ENCODE results near the gene CFL1. TPM values are rescaled to one million over a fixed set of nuclear protein-coding genes. Genes with fewer than 3 reads are reported as not detected.
"Not testable (repeated sequence)": the region's sequence is repeated elsewhere in the genome, so short reads cannot be mapped to it uniquely, and the experiment has no call there.

Gene CFL1
- total RNA-seq, 2 donors from 2014 or later = 565 to 797 TPM

- no peaks in the 10 kb centered on the region for H3K9me3 ChIP-seq
Measured at GRCh38 chr11:65833297-65834030, 24.5 kb downstream of the CFL1 start, which contains the start of gene SNX32. TSS of gene SNX32 (plus strand) at chr11:65833963. CDS start at chr11:65834066, 103 bp downstream.

GRCh38 chr11:65832231-65832630 is 25.7 kb downstream of the CFL1 start:
- H3K27ac ChIP-seq; H3K9me3 ChIP-seq; H3K27me3 ChIP-seq (replicated peaks; ENCODE audit: insufficient read depth); DNase-seq (ENCODE audit: low spot score); ATAC-seq (ENCODE audit: insufficient number of reproducible peaks, low FRiP score, low read depth); H3K4me3 ChIP-seq; H3K36me3 ChIP-seq: not testable (repeated sequence)
- H3K4me1 ChIP-seq (ENCODE audit: control insufficient read depth in 1 of 2, low read depth in 2 of 2) = peaks cover 3 to 18% of the 10 kb centered on the region in 2 donors

More at GRCh38 chr11:65833297-65834030, 24.5 kb downstream of the CFL1 start, which contains the start of gene SNX32:
- Histone ChIP-seq H3K4me3 (peak within 1 kb of the TSS; percentile 81), H3K4me1 (ENCODE audit: control insufficient read depth in 1 of 2, low read depth in 2 of 2) (peaks cover 3 to 18% of the 10 kb centered on the region in 2 donors), H3K36me3 (no peaks in the 10 kb centered on the region), H3K27ac (no peak within 1 kb of the TSS), H3K27me3 (replicated peaks; ENCODE audit: insufficient read depth) (no peaks in the 10 kb centered on the region)
- no peak for TF ChIP-seq CTCF (IDR thresholded peaks at IDR 0.05)
- ATAC-seq (ENCODE audit: insufficient number of reproducible peaks, low FRiP score, low read depth) (peak; percentile 67), DNase-seq (ENCODE audit: low spot score) (peak; percentile 83)

- no peaks in the 10 kb centered on the region for H3K27me3 ChIP-seq (replicated peaks; ENCODE audit: insufficient read depth)
- H3K4me1 ChIP-seq (ENCODE audit: control insufficient read depth in 1 of 2, low read depth in 2 of 2) = peaks cover 3 to 12% of the 10 kb centered on the region in 2 donors
- H3K4me3 ChIP-seq = no peak overlapping the region
- ATAC-seq (ENCODE audit: insufficient number of reproducible peaks, low FRiP score, low read depth) (no peak), DNase-seq (ENCODE audit: low spot score) (no peak)
- no peaks in the 10 kb centered on the region for H3K36me3 ChIP-seq
- TF ChIP-seq CTCF (IDR thresholded peaks at IDR 0.05) = no peak
- H3K9me3 ChIP-seq = no peaks in the 10 kb centered on the region
- H3K27ac ChIP-seq = no peak overlapping the region
Measured at GRCh38 chr11:65829459-65829858, 28.5 kb downstream of the CFL1 start.

- no peak for TF ChIP-seq CTCF (IDR thresholded peaks at IDR 0.05)
- no peaks in the 10 kb centered on the region for H3K36me3 ChIP-seq
- no peaks in the 10 kb centered on the region for H3K4me1 ChIP-seq (ENCODE audit: control insufficient read depth in 1 of 2, low read depth in 2 of 2)
- H3K27me3 ChIP-seq (replicated peaks; ENCODE audit: insufficient read depth) = no peaks in the 10 kb centered on the region
- ATAC-seq (ENCODE audit: insufficient number of reproducible peaks, low FRiP score, low read depth) (no peak), DNase-seq (ENCODE audit: low spot score) (no peak)
- no peak overlapping the region for H3K4me3 ChIP-seq
- no peak overlapping the region for H3K27ac ChIP-seq
- H3K9me3 ChIP-seq = no peaks in the 10 kb centered on the region
Measured at GRCh38 chr11:65826984-65827735, 30.8 kb downstream of the CFL1 start.

GRCh38 chr11:65822776-65823528 is 35.0 kb downstream of the CFL1 start:
- TF ChIP-seq CTCF (IDR thresholded peaks at IDR 0.05) = no peak
- no peaks in the 10 kb centered on the region for H3K4me1 ChIP-seq (ENCODE audit: control insufficient read depth in 1 of 2, low read depth in 2 of 2)
- H3K9me3 ChIP-seq = no peaks in the 10 kb centered on the region
- no peaks in the 10 kb centered on the region for H3K27me3 ChIP-seq (replicated peaks; ENCODE audit: insufficient read depth)
- H3K27ac ChIP-seq = no peak overlapping the region
- DNase-seq (ENCODE audit: low spot score) = no peak
- H3K4me3 ChIP-seq = no peak overlapping the region
- no peak for ATAC-seq (ENCODE audit: insufficient number of reproducible peaks, low FRiP score, low read depth)
- no peaks in the 10 kb centered on the region for H3K36me3 ChIP-seq
